ENCODE measurements around the gene ADCY5. TPM values are rescaled to one million over a fixed set of nuclear protein-coding genes. Genes with fewer than 3 reads are reported as not detected.

Gene ADCY5
- total RNA-seq, 6 experiments from 2014 or later, result 0.09 to 0.95 (median 0.19) TPM

GRCh38 chr3:123310741-123311140, 138.1 kb downstream of the ADCY5 start:
- Mint-ChIP-seq H3K9me3 (no peaks in the 10 kb centered on the region), H3K4me1 (ENCODE audit: low read depth) (no peaks in the 10 kb centered on the region; the same call in 1 of the 2 replicates), H3K27me3 (ENCODE audit: insufficient read depth) (peaks cover 70% of the 10 kb centered on the region), H3K27ac (no peak overlapping the region), H3K4me3 (no peak overlapping the region), H3K36me3 (ENCODE audit: low read depth) (no peaks in the 10 kb centered on the region)
- no peak for DNase-seq
- TF ChIP-seq CTCF (IDR thresholded peaks at IDR 0.05), result no peak

- H3K27ac Mint-ChIP-seq, result no peak overlapping the region
- no peak for TF ChIP-seq CTCF (IDR thresholded peaks at IDR 0.05)
- H3K27me3 Mint-ChIP-seq (ENCODE audit: insufficient read depth), result peaks cover 71% of the 10 kb centered on the region
- no peaks in the 10 kb centered on the region; the same call in 1 of the 2 replicates for H3K4me1 Mint-ChIP-seq (ENCODE audit: low read depth)
- no peak overlapping the region for H3K4me3 Mint-ChIP-seq
- no peak for DNase-seq
- no peaks in the 10 kb centered on the region for H3K9me3 Mint-ChIP-seq
- no peaks in the 10 kb centered on the region for H3K36me3 Mint-ChIP-seq (ENCODE audit: low read depth)
Measured at GRCh38 chr3:123310186-123310585, 138.7 kb downstream of the ADCY5 start.

- H3K27me3 Mint-ChIP-seq (ENCODE audit: insufficient read depth), result peaks cover 66% of the 10 kb centered on the region
- no peak for DNase-seq
- H3K27ac Mint-ChIP-seq, result no peak overlapping the region
- H3K9me3 Mint-ChIP-seq, result no peaks in the 10 kb centered on the region
- no peaks in the 10 kb centered on the region; the same call in 1 of the 2 replicates for H3K4me1 Mint-ChIP-seq (ENCODE audit: low read depth)
- H3K36me3 Mint-ChIP-seq (ENCODE audit: low read depth), result no peaks in the 10 kb centered on the region
- H3K4me3 Mint-ChIP-seq, result no peak overlapping the region
- no peak for TF ChIP-seq CTCF (IDR thresholded peaks at IDR 0.05)
Measured at GRCh38 chr3:123307064-123307463, 141.8 kb downstream of the ADCY5 start.

GRCh38 chr3:123305192-123305591, 143.7 kb downstream of the ADCY5 start:
- Mint-ChIP-seq H3K9me3 (no peaks in the 10 kb centered on the region), H3K36me3 (ENCODE audit: low read depth) (no peaks in the 10 kb centered on the region), H3K27me3 (ENCODE audit: insufficient read depth) (peaks cover 53% of the 10 kb centered on the region), H3K4me3 (no peak overlapping the region), H3K4me1 (ENCODE audit: low read depth) (peaks cover 4% of the 10 kb centered on the region; the same call in 1 of the 2 replicates), H3K27ac (no peak overlapping the region)
- TF ChIP-seq CTCF (IDR thresholded peaks at IDR 0.05), result no peak
- no peak for DNase-seq

- Mint-ChIP-seq H3K4me1 (ENCODE audit: low read depth) (peaks cover 8% of the 10 kb centered on the region), H3K4me3 (no peak overlapping the region), H3K9me3 (no peaks in the 10 kb centered on the region), H3K27ac (no peak overlapping the region), H3K36me3 (ENCODE audit: low read depth) (no peaks in the 10 kb centered on the region), H3K27me3 (ENCODE audit: insufficient read depth) (peaks cover 48% of the 10 kb centered on the region)
- DNase-seq, result no peak
- TF ChIP-seq CTCF (IDR thresholded peaks at IDR 0.05), result no peak
Measured at GRCh38 chr3:123303976-123304560, 144.8 kb downstream of the ADCY5 start.

Data from HFFc6 (cell line).